ENCODE results near the gene ETNK1.
"Not testable (repeated sequence)": the region's sequence is repeated elsewhere in the genome, so short reads cannot be mapped to it uniquely, and the experiment has no call there.

Gene ETNK1

DNA sequence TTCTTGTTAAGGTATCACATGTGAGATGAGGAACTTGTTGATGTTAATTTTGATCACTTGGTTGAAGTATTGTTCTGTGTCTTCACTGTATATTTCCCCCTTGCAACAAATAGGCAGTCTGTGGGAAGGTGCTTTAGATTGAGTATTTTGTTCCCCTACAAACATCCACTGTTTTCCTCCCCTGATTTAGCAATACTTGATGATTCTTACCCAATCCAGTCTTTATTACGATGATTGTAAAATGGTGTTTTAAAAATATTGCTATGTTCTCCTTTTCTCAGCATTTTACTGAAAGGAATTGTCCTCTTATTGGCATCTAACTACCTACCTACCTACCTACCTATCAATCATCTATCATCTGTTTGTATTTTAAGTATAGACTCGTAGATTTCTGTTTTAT, 66.3 kb downstream of the ETNK1 start:
- no peak for DNase-seq

DNA sequence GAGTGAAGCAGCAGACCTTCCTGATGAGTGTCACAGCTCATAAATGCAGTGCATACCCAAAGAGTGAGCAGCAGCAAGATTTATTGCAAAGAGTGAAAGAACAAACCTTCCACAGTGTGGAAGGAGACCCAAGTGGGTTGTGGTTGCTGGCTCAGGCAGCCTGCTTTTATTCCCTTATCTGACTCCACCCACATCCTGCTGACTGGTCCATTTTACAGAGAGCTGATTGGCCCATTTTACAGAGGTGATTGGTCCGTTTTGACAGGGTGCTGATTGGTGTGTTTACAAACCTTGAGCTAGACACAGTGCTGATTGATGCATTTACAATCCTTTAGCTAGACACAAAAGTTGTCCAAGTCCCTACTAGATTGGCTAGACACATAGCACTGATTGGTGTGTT, 67.5 kb downstream of the ETNK1 start:
- not testable (repeated sequence) for DNase-seq

DNA sequence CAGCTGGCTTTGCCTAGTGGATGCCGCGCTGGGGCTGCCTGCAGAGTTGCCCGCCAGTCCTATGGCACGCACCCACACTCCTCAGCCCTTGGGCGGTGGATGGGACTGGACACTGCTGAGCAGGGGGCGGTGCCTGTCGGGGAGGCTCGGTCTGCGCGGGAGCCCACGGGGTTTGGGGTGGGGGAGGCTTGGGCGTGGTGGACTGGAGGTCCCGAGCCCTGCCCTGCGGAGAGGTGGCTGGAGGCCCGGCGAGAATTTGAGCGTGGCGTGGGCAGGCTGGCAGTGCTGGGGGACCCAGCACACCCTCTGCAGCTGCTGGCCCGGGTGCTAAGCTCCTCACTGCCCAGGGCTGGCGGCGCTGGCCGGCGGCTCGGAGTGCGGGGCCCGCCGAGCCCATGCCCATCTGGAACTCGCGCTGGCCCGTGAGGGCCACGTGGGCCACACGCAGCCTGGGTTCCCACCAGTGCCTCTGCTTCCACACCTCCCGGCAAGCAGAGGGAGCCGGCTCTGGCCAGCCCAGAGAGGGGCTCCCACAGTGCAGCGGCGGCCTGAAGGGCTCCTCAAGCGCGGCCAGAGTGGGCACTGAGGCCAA, 68.1 kb downstream of the ETNK1 start:
- no peak for DNase-seq

DNA sequence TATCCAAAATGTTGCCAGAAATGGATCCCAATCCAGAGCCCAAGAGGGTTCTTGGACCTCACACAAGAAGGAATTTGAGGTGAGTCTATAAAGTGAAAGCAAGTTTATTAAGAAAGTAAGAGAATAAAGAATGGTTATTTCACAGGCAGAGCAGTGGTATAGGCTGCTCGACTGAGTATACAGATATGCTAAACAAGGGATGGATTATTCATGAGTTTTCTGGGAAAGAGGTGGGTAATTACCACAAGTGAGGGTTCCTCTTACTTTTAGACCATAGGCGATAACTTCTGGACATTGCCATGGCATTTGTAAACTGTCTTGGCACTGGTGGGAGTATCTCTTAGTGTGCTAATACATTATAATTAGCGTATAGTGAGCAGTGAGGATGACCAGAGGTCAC, 73.6 kb downstream of the ETNK1 start:
- DNase-seq = no peak

DNA sequence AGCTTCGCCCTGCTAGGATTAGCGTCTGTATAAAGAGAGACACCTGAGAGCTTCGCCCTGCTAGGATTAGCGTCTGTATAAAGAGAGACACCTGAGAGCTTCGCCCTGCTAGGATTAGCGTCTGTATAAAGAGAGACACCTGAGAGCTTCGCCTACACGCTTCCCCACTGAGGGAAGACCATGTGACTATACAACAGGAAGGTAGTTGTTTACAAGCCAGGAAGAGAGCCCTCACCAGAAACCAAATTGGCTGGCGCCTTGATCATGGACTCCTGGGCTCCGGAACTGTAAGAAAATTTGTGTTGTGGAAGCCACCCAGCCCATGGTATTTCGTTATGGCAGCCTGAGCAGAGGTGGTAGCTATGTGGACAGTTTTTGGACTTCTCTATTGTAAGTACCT, 74.7 kb downstream of the ETNK1 start:
- not testable (repeated sequence) for DNase-seq

DNA sequence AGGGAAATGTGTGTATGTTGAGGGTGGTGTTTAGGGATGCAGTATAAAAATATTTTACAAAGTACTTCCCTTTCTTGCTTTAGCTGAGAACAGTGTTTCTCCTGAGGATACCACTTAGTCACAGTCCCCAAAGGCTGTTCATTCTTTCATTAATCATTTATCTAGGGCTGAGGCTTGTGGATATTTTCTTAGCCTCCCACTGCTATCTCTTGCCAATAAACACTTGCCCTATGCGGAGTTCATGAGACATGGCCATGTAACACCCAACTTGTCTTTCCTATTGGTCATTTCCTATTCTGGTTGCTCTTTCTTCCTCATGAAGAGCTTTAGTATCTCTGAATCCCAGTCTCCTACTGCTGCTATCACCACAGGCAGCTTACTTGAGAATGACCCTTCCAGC, 75.1 kb downstream of the ETNK1 start:
- no peak for DNase-seq

DNA sequence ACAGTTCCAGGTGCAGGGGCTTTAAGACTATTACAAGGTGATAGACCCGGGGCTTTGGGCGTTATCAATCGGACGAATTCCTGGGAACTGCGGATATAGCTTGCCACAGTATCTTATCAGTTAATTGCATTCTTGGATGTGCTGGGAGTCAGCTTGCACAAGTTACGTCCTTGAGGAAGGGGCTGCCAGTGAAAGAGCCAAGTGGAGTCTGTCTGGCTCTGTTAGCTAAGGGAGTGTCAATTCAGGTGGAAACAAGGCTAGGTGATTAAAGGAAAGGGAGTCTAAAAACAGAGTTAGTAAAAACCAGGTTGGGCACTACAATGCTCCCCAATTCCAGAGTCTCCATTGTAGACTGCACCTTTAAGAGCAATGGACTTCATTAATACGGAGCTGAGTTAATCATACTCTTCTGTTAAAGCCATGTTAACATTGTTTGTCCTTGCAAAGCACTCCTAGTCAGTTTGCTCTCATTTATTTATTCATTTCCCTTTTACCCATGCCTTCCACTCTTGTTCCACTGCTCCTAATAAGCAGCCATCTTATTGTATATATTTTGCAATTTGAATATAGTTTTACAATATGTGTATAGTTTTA, 76.3 kb downstream of the ETNK1 start:
- DNase-seq = not testable (repeated sequence)

DNA sequence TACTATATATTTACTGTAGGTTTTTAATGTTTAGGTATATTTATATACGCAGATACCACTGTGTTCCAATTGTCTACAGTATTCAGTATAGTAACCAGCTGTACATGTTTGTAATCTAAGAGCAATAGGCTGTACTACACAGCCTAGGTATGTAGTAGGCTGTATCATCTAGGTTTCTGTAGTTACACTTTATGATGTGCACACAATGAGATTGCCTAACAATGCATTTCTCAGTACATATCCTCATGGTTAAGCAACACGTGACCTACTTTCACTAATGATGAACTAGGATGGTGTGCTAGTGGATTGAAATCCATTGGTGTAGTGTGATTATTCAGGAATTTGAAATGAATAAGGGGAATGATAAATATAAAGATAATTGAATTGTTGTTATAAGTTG, 77.7 kb downstream of the ETNK1 start:
- no peak for DNase-seq

DNA sequence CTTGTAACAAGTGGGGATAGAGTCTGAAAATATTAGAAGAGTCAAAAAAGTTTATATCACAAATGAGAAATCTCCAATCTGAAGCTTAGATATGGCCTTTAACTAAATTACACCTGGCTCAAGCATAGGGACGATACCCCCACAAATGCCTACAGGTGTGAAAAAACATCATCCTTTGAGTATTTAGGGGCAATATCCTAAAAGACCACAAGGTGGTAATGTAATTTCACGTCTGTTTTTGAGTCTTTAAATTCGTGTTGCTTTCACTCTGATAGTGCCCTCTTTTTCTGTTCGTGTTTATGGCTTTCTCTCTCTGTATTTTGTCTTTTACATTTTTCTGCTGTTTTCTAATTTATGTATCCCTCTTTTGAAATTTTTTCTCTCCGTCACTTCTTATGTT, 84.3 kb downstream of the ETNK1 start:
- DNase-seq = no peak

DNA sequence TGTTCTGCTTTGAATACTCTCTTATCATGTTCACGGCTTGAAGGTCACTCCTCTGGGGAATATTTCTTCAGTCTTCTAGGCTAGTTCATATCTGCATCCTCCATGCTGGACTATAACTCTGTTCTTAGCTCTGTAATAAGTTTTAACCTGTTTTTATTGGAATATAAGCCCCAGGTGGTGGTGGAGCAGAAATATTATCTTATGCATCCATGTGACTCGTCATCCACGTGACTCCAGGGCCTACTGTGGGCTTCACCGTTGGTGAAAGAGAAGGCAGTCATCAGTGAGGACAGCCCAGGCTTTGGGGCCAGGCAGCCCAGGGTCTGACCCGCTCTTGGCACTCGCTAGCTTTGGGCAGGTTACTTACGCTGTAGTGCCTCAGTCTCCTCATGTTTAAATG, 87.1 kb downstream of the ETNK1 start:
- DNase-seq = no peak

DNA sequence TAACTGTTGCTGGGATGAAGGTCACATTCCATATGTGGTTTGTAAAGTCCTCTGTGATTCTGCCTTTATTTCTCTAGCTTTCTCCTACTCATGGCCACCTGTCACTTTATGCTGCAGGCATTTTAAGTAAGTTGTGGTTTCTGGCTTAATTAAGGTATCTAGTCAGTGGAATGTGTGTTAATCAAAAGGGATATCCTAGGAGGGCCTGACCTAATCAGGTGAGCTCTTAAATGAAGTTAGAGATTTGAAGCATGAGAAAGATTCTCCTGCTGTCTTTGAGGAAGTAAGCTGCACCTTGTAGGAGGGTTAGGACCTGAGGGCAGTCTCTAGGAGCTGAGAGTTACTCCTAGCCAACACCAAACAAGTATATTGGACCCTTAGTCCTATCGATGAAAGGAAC, 90.3 kb downstream of the ETNK1 start:
- no peak for DNase-seq

DNA sequence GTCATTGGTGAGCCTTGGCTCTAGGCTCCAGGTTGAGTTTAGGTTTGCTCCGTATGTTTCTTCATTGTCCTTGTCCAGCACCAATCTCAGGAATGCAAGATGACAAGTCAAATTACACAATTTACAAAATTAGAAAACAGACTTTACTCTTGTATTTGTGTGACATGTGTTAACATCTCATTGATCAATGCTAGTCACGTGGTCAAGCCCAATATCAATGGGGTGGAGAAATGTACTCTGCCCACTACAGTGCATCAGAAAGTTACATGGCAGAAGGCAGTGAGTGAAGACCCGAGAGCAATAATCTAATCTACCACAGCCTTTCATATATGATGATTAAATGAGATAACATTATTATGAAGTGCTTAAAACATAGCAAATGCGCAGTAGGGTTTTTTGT, 94.8 kb downstream of the ETNK1 start:
- DNase-seq = no peak

DNA sequence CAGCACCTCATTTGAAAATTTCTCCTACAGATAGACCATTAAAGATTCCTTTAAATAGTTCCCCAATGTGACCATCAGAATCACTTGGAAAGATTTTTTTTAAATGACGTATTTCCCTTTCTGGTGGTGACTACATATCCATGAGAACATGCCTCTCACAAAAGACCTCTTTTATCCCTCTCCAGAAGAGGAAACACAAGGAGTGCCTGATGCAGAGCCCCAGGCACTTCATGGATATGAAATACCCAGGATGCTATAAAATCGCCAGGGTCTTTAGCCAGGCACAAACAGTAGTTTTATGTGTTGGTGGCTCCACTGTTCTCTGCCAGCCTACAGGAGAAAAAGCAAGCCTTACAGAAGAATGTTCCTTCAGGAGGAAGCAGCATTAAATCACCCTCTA, 97.1 kb downstream of the ETNK1 start:
- DNase-seq = no peak

DNA sequence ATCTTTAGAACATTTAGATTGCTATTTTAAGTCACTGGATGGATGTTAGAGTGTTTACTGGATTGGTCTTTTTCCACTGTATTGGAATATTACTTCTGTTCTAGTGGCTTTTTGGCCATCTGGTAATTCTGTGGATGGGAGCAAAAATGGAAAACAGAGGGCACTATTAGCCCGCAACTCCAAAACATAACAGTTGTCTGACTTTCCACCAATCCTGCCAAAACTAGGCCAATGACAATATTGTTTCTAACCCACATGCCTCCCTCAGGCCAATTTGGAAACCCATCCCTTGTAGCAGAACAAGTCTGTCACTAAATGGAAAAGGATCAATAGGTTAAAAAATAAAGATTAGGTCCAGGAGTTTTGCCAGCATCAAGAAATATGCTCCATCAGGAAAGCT, 97.8 kb downstream of the ETNK1 start:
- DNase-seq = no peak

DNA sequence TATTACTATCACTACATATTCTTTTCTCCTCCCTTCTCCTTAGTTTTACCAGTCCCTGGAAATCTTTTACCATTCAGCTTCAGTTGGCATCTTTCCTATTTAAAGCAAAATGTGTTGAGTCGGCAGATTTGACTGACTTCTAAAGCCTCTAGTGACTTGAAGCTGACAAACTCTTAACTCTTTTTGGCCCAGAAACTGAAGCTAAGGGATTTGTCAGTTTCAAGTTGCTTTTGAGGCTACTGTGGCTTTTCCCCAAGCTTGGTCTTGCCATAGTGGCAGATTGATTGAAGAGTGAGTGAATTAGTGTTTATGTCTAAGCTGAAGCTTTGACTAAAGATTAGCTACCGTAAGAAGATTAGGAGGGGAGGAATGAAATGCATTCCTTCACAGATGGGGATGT, 104.0 kb downstream of the ETNK1 start:
- no peak for DNase-seq

DNA sequence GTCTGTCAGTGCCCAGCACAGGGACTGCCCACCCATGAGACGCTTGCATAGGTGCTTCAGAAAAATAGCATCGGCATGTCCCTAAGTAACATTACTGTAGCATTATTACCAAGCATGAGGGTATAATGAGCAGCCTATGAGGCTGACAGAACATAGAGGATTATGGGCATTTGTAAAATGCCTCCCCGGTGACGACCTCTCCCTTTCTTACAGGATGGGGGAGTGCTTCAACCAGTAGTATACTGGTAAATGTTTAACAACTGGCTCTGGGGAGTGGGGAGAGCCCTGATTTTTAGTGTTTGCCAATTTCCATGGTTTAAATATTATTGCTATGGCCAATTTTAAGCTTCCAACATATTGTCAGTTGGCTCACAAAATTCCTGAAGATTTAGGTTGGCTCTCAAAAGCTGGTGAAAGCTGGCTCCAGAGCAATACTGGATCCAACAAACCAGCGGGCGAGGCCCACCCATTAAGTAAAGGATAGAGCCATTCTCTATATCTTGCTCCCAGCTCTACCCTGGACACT, 104.5 kb downstream of the ETNK1 start:
- no peak for DNase-seq

DNA sequence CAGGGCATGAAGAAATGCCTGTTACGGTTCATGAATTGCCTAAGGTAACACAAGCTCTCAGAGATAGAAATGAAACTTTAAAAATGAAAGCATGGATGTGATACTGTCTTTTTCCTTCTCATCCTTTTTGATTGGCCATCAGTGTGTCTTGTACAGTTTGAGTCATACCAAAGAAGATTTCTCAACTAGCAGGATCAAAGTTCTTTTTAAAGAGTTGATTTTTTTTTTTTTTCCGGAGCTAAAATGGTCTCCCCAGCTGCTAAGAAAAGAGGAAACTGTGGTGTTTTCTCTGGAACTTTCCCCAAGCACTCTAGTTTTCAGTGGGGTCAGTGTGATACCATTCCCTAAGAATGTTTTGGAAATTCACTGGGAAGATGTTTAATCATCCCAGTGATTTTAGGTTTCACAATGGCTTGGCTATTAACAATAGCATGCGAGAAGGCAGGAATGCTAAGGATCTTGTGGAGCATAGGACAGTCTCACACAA, 105.0 kb downstream of the ETNK1 start:
- DNase-seq = no peak

DNA sequence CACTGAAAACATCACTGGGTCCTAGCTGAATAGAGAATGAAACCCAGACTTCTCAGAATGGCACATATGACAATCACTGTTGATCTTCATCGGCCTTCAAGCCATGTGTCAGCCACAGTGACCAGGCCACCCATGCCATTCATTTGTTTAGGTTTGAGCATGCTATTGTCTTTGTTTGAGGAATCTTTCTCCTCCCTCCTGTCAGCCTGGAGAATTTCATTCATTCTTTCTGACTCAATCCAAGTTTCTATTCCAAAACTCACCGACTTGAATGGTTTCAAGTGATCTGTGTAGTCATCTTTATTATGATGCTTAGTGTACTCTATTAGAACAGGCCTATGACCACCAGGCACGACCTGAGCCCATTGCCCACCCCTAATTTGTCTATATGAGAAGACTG, 106.3 kb downstream of the ETNK1 start:
- no peak for DNase-seq

DNA sequence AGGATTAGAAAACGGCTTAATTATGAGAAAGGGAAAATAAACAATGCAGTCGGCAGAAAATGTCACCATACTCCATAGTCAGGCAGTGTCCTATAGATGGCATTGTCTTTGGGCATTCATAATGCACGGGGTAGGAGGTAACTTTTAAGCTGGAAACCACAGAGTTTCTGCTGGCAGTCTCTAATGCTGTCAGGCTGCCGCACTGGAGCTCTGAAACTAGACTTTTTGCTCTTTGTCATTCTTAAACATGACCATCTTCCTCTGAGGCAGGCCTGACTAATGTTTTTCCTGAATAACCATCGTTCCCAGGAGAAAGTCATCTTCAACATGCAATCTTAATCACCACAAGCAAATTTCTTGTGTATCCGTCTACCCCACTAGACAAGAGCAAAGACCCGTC, 108.8 kb downstream of the ETNK1 start:
- no peak for DNase-seq

DNA sequence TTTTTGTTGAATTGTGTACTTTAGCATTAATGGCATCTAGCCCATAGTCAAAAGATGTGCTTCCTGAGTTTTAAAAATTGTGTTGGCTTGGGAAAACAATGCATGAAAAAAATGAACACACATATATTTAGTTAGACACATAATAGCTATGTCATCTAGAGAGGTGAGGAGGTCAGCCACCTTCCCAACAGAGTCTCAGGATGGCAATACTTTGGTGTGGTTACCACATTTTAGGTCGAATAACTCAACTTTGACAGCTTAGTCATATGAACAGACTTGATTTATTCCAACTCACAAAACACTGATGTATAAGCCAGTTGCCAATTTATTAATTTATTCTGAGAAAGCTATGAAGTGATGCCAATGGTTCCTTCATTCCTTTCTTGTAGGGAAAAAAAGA, 114.0 kb downstream of the ETNK1 start:
- no peak for DNase-seq

Data from activated naive CD4-positive, alpha-beta T cell treated with anti-CD3 and anti-CD28 coated beads, Interleukin-2, amount 50 U/mL, for 16 hours (primary cell).